Panc1 (cell line): ENCODE results near the gene CUL9. TPM values are rescaled to one million over a fixed set of nuclear protein-coding genes. Genes with fewer than 3 reads are reported as not detected.

Experiments used
- ATAC-seq: fragments of 200-7000 bp; cut with Tn5 transposase; 2 replicates; pipeline ENCODE4 v1.9.1; 2020; ENCODE audit warnings: mild to moderate bottlenecking, moderate library complexity
- BruUV-seq: library from RNA; stranded (reverse); fragments of 400-500 nt; replicated peaks from 2 replicates; lab custom pipeline; 2021; lab: Mats Ljungman, UMichigan
- CTCF ChIA-PET: fragments of 300-600 bp; sonication (Branson Sonifier 250); formaldehyde crosslinking; loops from one replicate; lab custom pipeline; 2022; ENCODE audit warnings: antibody characterized with exemption; lab: Charles Lee
- POLR2A ChIA-PET: fragments of 300-600 bp; sonication (Branson Sonifier 250); formaldehyde crosslinking; loops from one replicate; lab custom pipeline; 2022; ENCODE audit warnings: antibody characterized with exemption; lab: Charles Lee
- DNase-seq: peaks from one replicate; pipeline ENCODE4 v3.0.0-alpha.2; 2010; ENCODE audit warnings: low read depth, low spot score
- H3K27ac ChIP-seq: 2 replicates; pipeline ENCODE4 v1.5.1; 2011; ENCODE audit warnings: mild to moderate bottlenecking, low read length, inconsistent platforms
- H3K27me3 ChIP-seq: fragments of 200-500 bp; sonication (Bioruptor generic); 2 replicates; pipeline ENCODE4 v1.6.0; 2014; ENCODE audit warnings: low read length, inconsistent platforms; ENCODE audit not compliant: control insufficient read depth, insufficient read depth
- H3K36me3 ChIP-seq: fragments of 200-500 bp; sonication (Bioruptor generic); 2 replicates; pipeline ENCODE4 v1.5.1; 2014; ENCODE audit warnings: inconsistent platforms, mild to moderate bottlenecking, low read length, moderate library complexity; ENCODE audit not compliant: control insufficient read depth, insufficient read depth
- H3K4me1 ChIP-seq: 2 replicates; pipeline ENCODE4 v1.5.1; 2011; ENCODE audit warnings: inconsistent platforms, mild to moderate bottlenecking, low read length, moderate library complexity; ENCODE audit not compliant: control insufficient read depth, insufficient read depth
- H3K4me3 ChIP-seq, 2 experiments: 2 replicates each; pipeline ENCODE4 v1.5.1; 2011 to 2012; ENCODE audit warnings: low read depth in 2 of 2, low read length in 2 of 2, mild to moderate bottlenecking in 2 of 2, inconsistent platforms in 1 of 2, moderate library complexity in 1 of 2
- H3K9me3 ChIP-seq: fragments of 200-500 bp; sonication (Bioruptor generic); 2 replicates; pipeline ENCODE4 v1.5.1; 2014; ENCODE audit warnings: low read depth, mild to moderate bottlenecking, inconsistent platforms, low read length, moderate library complexity; ENCODE audit not compliant: control insufficient read depth, insufficient read depth
- POLR2AphosphoS5 ChIP-seq: IDR thresholded peaks from 2 replicates; pipeline ENCODE4 v1.6.1; 2012; ENCODE audit warnings: mild to moderate bottlenecking, low read depth, low read length, moderate library complexity
- SIN3A ChIP-seq: IDR thresholded peaks from 2 replicates; pipeline ENCODE4 v1.6.1; 2012; ENCODE audit warnings: low read depth, mild to moderate bottlenecking, low read length, moderate library complexity, borderline replicate concordance; ENCODE audit not compliant: insufficient read depth
- TCF7L2 ChIP-seq: IDR thresholded peaks from 2 replicates; pipeline ENCODE4 v1.6.1; 2011; ENCODE audit warnings: mild to moderate bottlenecking, low read depth, low read length, inconsistent platforms
- in situ Hi-C: cut with HindIII; loops from 2 replicates; pipeline ENCODE4 v1.10.0; 2016; ENCODE audit warnings: low sequenced_read_pairs, low pct_unique_long_range_greater_than_20kb
- intact Hi-C: fragments of 100-400 bp; cut with micrococcal nuclease; formaldehyde crosslinking; loops from one replicate; pipeline ENCODE4 v1.10.0; 2022; ENCODE audit not compliant: unreplicated experiment
- total RNA-seq: library from RNA; stranded (reverse); gene quantifications from one replicate; pipeline ENCODE4 v1.2.1, GENCODE V29; 2021; ENCODE audit not compliant: unreplicated experiment
- TF ChIP-seq, protein P1 (sequence below), 2 experiments: IDR thresholded peaks; 2 replicates each; pipeline ENCODE4 v1.6.1; 2011 to 2012; ENCODE audit warnings: low read depth in 2 of 2, control low read depth in 1 of 2, low read length in 1 of 2, mild to moderate bottlenecking in 1 of 2, moderate library complexity in 1 of 2; ENCODE audit not compliant: insufficient read depth in 1 of 2
- TF ChIP-seq, protein P2 (sequence below): fragments of 450-650 bp; IDR thresholded peaks from 2 replicates; pipeline ENCODE4 v1.5.1; 2017; ENCODE audit warnings: mild to moderate bottlenecking

CUL9 gene
- total RNA-seq, 1 experiment from 2014 or later: 54.3 TPM

DNA sequence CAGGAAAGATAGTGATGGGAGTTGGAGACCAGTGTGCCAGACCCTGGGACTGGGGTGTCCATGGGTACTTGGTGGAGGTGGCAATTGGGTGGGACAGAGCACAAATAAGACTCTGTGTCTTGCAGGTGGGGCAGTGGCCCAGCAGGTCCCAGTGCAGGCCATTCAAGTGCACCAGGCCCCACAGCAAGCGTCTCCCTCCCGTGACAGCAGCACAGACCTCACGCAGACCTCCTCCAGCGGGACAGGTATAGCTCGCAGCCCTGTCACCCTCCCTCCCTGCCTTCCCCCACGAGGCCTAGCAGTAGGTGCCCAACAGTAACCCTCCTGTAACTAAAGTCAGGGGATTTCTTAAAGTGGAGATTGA lies 5.6 kb upstream of the CUL9 start:
- ChIA-PET CTCF (no interaction called here), POLR2A (no interaction called here)
- intact Hi-C loops (no loop called here), in situ Hi-C loops (no loop called here)
- Histone ChIP-seq H3K9me3 (no peaks in the 10 kb centered on the region), H3K4me3 (no peak overlapping the region), H3K27me3 (no peaks in the 10 kb centered on the region), H3K27ac (no peak overlapping the region), H3K36me3 (peaks cover 11% of the 10 kb centered on the region), H3K4me1 (peaks cover 27% of the 10 kb centered on the region)
- TF ChIP-seq POLR2AphosphoS5 (no peak), TCF7L2 (no peak), SIN3A (no peak)
- TF ChIP-seq, protein P1, sequence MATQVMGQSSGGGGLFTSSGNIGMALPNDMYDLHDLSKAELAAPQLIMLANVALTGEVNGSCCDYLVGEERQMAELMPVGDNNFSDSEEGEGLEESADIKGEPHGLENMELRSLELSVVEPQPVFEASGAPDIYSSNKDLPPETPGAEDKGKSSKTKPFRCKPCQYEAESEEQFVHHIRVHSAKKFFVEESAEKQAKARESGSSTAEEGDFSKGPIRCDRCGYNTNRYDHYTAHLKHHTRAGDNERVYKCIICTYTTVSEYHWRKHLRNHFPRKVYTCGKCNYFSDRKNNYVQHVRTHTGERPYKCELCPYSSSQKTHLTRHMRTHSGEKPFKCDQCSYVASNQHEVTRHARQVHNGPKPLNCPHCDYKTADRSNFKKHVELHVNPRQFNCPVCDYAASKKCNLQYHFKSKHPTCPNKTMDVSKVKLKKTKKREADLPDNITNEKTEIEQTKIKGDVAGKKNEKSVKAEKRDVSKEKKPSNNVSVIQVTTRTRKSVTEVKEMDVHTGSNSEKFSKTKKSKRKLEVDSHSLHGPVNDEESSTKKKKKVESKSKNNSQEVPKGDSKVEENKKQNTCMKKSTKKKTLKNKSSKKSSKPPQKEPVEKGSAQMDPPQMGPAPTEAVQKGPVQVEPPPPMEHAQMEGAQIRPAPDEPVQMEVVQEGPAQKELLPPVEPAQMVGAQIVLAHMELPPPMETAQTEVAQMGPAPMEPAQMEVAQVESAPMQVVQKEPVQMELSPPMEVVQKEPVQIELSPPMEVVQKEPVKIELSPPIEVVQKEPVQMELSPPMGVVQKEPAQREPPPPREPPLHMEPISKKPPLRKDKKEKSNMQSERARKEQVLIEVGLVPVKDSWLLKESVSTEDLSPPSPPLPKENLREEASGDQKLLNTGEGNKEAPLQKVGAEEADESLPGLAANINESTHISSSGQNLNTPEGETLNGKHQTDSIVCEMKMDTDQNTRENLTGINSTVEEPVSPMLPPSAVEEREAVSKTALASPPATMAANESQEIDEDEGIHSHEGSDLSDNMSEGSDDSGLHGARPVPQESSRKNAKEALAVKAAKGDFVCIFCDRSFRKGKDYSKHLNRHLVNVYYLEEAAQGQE (IDR thresholded peaks at IDR 0.05; ENCODE audit: insufficient read depth in 1 of 2, low read depth in 2 of 2, low read length in 1 of 2): no peak
- TF ChIP-seq, protein P2, sequence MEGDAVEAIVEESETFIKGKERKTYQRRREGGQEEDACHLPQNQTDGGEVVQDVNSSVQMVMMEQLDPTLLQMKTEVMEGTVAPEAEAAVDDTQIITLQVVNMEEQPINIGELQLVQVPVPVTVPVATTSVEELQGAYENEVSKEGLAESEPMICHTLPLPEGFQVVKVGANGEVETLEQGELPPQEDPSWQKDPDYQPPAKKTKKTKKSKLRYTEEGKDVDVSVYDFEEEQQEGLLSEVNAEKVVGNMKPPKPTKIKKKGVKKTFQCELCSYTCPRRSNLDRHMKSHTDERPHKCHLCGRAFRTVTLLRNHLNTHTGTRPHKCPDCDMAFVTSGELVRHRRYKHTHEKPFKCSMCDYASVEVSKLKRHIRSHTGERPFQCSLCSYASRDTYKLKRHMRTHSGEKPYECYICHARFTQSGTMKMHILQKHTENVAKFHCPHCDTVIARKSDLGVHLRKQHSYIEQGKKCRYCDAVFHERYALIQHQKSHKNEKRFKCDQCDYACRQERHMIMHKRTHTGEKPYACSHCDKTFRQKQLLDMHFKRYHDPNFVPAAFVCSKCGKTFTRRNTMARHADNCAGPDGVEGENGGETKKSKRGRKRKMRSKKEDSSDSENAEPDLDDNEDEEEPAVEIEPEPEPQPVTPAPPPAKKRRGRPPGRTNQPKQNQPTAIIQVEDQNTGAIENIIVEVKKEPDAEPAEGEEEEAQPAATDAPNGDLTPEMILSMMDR: no peak
- ATAC-seq (no peak), DNase-seq (no peak)
- no TSS peak for BruUV-seq

DNA sequence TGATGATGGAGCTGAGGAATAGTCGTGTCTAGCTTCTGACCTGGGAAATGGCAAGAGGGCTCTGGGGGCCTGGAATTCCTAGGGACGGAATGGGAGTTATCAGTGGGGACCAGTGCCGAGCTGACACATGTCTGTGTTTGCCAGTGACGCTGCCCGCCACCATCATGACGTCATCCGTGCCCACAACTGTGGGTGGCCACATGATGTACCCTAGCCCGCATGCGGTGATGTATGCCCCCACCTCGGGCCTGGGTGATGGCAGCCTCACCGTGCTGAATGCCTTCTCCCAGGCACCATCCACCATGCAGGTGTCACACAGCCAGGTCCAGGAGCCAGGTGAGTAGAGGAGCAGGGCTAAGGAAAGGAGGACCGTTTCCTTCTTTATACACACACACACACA lies 3.8 kb upstream of the CUL9 start:
- POLR2A ChIA-PET: interaction anchor here (0.6 kb wide), 1 partner anchor 13 kb away, joined by 4 read pairs; no protein-coding TSS in a partner anchor
- BruUV-seq: no TSS peak
- TF ChIP-seq, protein P1 (IDR thresholded peaks at IDR 0.05; ENCODE audit: insufficient read depth in 1 of 2, low read depth in 2 of 2, low read length in 1 of 2): no peak
- TF ChIP-seq SIN3A (no peak), TCF7L2 (no peak), POLR2AphosphoS5 (no peak)
- TF ChIP-seq, protein P2: no peak
- ATAC-seq (no peak), DNase-seq (no peak)
- no peak overlapping the region for H3K4me3 ChIP-seq
- CTCF ChIA-PET: no interaction called here
- peaks cover 35% of the 10 kb centered on the region for H3K4me1 ChIP-seq
- H3K27me3 ChIP-seq: no peaks in the 10 kb centered on the region
- no peak overlapping the region for H3K27ac ChIP-seq
- in situ Hi-C loops: no loop called here
- no peaks in the 10 kb centered on the region for H3K9me3 ChIP-seq
- intact Hi-C loops: no loop called here
- H3K36me3 ChIP-seq: peaks cover 13% of the 10 kb centered on the region
